ENCODE measurements around the gene FAAP24.

FAAP24 gene, protein sequence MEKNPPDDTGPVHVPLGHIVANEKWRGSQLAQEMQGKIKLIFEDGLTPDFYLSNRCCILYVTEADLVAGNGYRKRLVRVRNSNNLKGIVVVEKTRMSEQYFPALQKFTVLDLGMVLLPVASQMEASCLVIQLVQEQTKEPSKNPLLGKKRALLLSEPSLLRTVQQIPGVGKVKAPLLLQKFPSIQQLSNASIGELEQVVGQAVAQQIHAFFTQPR

GRCh38 chr19:32971715-32972540, at the start of gene FAAP24, which contains the start of gene CEP89:
TSS of gene FAAP24 (plus strand) at chr19:32972242. CDS start at chr19:32973197, 955 bp downstream.
TSS of gene CEP89 (minus strand) at chr19:32971958. CDS start at chr19:32971874, 84 bp downstream.
- Histone ChIP-seq H3K27me3 (no peaks in the 10 kb centered on the region), H3K9me3 (no peaks in the 10 kb centered on the region), H3K36me3 (peaks cover 0 to 13% (median 4%) of the 10 kb centered on the region in 3 donors), H3K4me1 (peaks cover 0 to 26% (median 14%) of the 10 kb centered on the region in 4 donors), H3K27ac (peak within 1 kb of the TSS; percentile 70 to 78), H3K4me3 (peak within 1 kb of the TSS; percentile 91 to 96)
- intact Hi-C loops (cut with DNase I; ENCODE audit: low total_unique reads): no loop called here
- TF ChIP-seq CTCF (IDR thresholded peaks at IDR 0.05): peak in 1 of 2 experiments; percentile 24
- peak; percentile 99 for DNase-seq

- Histone ChIP-seq H3K36me3 (peaks cover 64 to 91% (median 64%) of the 10 kb centered on the region in 3 donors), H3K27ac (no peak overlapping the region), H3K4me1 (no peaks in the 10 kb centered on the region), H3K4me3 (no peak overlapping the region), H3K9me3 (peaks cover 0 to 6% (median 6%) of the 10 kb centered on the region in 3 donors), H3K27me3 (no peaks in the 10 kb centered on the region)
- DNase-seq: no peak
- no peak for TF ChIP-seq CTCF (IDR thresholded peaks at IDR 0.05)
- intact Hi-C loops (cut with DNase I; ENCODE audit: low total_unique reads): no loop called here
These were observed 47.8 kb upstream of the FAAP24 start for GRCh38 chr19:32924200-32924599.

- Histone ChIP-seq H3K27ac (no peak overlapping the region), H3K4me3 (no peak overlapping the region), H3K27me3 (no peaks in the 10 kb centered on the region), H3K4me1 (no peaks in the 10 kb centered on the region), H3K9me3 (peaks cover 0 to 6% (median 6%) of the 10 kb centered on the region in 3 donors), H3K36me3 (peaks cover 70 to 84% (median 80%) of the 10 kb centered on the region in 3 donors)
- no peak for TF ChIP-seq CTCF (IDR thresholded peaks at IDR 0.05)
- no peak for DNase-seq
- intact Hi-C loops (cut with DNase I; ENCODE audit: low total_unique reads): no loop called here
These were observed 43.2 kb upstream of the FAAP24 start for GRCh38 chr19:32928806-32929205.

DNA sequence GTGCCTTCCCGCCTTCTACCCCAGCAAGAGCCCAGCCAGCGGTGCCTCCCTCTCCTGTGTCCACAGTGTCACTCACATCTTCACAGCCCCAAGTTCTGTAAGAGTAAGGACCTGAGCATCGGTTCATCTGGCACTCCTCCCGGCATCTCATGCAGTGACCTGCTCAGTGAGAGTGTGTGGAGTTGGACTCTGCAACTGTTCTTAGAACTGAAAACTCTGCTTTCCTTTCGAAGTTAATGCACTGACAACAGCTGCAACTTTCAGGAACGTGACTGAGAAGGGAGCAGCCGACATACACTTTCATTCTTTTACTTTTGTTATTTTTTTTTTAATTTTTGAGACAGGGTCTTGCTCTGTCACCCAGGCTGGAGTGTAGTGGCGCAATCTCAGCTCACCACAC, 41.5 kb upstream of the FAAP24 start:
- no peak for DNase-seq
- Histone ChIP-seq H3K4me3 (no peak overlapping the region), H3K9me3 (peaks cover 0 to 6% (median 6%) of the 10 kb centered on the region in 3 donors), H3K27ac (no peak overlapping the region), H3K36me3 (peaks cover 60 to 82% (median 80%) of the 10 kb centered on the region in 3 donors), H3K27me3 (no peaks in the 10 kb centered on the region), H3K4me1 (no peaks in the 10 kb centered on the region)
- intact Hi-C loops (cut with DNase I; ENCODE audit: low total_unique reads): no loop called here
- TF ChIP-seq CTCF (IDR thresholded peaks at IDR 0.05): no peak

DNA sequence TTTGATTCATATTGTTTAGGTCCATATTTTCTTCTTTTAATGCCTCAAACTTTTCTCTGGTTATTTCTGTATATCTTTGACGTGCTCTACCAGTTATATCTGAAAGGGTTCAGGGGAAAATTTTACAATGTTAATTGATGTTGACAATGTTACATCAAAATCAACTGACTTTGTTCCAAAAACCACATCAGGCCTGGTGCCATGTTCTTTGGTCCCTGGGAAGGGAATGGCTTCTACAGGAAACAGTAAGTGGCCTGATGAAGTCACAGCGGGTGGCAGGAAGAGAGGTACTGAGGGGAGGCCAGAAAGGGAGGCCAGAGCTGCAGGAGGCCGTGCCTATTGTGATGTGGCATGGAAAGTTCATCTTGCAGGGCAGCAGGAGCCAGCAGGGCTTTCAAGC, 38.5 kb upstream of the FAAP24 start:
- H3K27me3 ChIP-seq: no peaks in the 10 kb centered on the region
- H3K36me3 ChIP-seq: peaks cover 71 to 94% (median 84%) of the 10 kb centered on the region in 3 donors
- H3K4me1 ChIP-seq: no peaks in the 10 kb centered on the region
- H3K4me3 ChIP-seq: no peak overlapping the region
- no peak overlapping the region for H3K27ac ChIP-seq
- TF ChIP-seq CTCF (IDR thresholded peaks at IDR 0.05): no peak
- intact Hi-C loops (cut with DNase I; ENCODE audit: low total_unique reads): no loop called here
- no peak for DNase-seq
- H3K9me3 ChIP-seq: peaks cover 0 to 2% (median 2%) of the 10 kb centered on the region in 3 donors
